Upper lobe of left lung (tissue), 4 donors: ENCODE results near the gene SAA2.

ENCODE experiments used
- EP300 ChIP-seq, 4 donors: sonication (generic); formaldehyde crosslinking; IDR thresholded peaks; one replicate each; pipeline ENCODE4 v1.5.1; 2017; ENCODE audit warnings: antibody characterized with exemption in 4 of 4, control low read depth in 2 of 4
- POLR2A ChIP-seq, 4 donors: fragments of 450-650 bp; IDR thresholded peaks; one replicate each; pipeline ENCODE4 v1.5.1; 2016 to 2017; ENCODE audit warnings: antibody characterized with exemption in 4 of 4, mild to moderate bottlenecking in 2 of 4
- POLR2AphosphoS5 ChIP-seq, 2 donors: sonication (generic); formaldehyde crosslinking; IDR thresholded peaks; one replicate each; pipeline ENCODE4 v1.5.1; 2017; ENCODE audit warnings: antibody characterized with exemption in 2 of 2
- TF ChIP-seq, protein P1 (sequence below), 6 experiments: fragments of 450-650 bp in 4 of 6; fragments of 200-600 bp in 2 of 6; sonication (generic) in 2 of 6; IDR thresholded peaks; one replicate each; pipeline ENCODE4 v1.5.1; 2016 to 2019; ENCODE audit warnings: antibody characterized with exemption in 6 of 6

DNA sequence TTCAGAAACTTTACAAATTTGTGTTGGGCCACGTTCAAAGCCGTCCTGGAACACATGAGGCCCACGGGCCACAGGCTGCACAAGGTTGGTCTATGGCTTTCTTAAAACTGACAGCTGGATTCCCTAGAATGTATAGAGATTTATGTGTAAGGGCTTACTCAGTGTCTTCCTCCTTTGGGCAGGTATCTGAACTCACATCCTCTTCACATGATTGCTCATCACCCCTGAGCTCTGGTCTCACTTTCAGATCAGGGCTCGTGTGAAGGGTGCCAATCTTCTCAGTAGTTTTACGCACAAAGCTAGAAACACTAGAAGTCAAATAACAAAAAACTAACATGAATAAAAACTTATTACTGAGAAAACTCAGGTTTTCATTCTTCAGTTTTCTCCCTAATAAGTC lies 46.4 kb upstream of the SAA2 start:
- TF ChIP-seq POLR2AphosphoS5 (IDR thresholded peaks at IDR 0.05): no peak
- TF ChIP-seq, protein P1, sequence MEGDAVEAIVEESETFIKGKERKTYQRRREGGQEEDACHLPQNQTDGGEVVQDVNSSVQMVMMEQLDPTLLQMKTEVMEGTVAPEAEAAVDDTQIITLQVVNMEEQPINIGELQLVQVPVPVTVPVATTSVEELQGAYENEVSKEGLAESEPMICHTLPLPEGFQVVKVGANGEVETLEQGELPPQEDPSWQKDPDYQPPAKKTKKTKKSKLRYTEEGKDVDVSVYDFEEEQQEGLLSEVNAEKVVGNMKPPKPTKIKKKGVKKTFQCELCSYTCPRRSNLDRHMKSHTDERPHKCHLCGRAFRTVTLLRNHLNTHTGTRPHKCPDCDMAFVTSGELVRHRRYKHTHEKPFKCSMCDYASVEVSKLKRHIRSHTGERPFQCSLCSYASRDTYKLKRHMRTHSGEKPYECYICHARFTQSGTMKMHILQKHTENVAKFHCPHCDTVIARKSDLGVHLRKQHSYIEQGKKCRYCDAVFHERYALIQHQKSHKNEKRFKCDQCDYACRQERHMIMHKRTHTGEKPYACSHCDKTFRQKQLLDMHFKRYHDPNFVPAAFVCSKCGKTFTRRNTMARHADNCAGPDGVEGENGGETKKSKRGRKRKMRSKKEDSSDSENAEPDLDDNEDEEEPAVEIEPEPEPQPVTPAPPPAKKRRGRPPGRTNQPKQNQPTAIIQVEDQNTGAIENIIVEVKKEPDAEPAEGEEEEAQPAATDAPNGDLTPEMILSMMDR (IDR thresholded peaks at IDR 0.05): no peak
- TF ChIP-seq POLR2A (IDR thresholded peaks at IDR 0.05): no peak
- TF ChIP-seq EP300 (IDR thresholded peaks at IDR 0.05): no peak
